NK-92 treated with Interleukin-12 subunit alpha and Interleukin-12 subunit beta, amount 100 ng/mL, for 24 hours (cell line): ENCODE results near the gene CAMTA1.

Experiments
- DNase-seq: peaks from one replicate; lab custom pipeline; 2025; lab: John Stamatoyannopoulos, UW

The CAMTA1 gene

GRCh38 chr1:7495962-7496361 is 710.7 kb downstream of the CAMTA1 start:
- no peak for DNase-seq

GRCh38 chr1:7497107-7497637 is 711.9 kb downstream of the CAMTA1 start:
- no peak for DNase-seq

- no peak for DNase-seq
Measured at GRCh38 chr1:7500381-7501083, 715.3 kb downstream of the CAMTA1 start.

- no peak for DNase-seq
Measured at GRCh38 chr1:7501084-7501491, 715.8 kb downstream of the CAMTA1 start.

- no peak for DNase-seq
Measured at GRCh38 chr1:7501723-7502603, 716.7 kb downstream of the CAMTA1 start.

- no peak for DNase-seq
Measured at GRCh38 chr1:7503691-7504437, 718.6 kb downstream of the CAMTA1 start.

GRCh38 chr1:7504438-7504720 is 719.1 kb downstream of the CAMTA1 start:
- no peak for DNase-seq

GRCh38 chr1:7505094-7505770 is 720.0 kb downstream of the CAMTA1 start:
- DNase-seq, result no peak

GRCh38 chr1:7505771-7506453 is 720.7 kb downstream of the CAMTA1 start:
- no peak for DNase-seq

- no peak for DNase-seq
Measured at GRCh38 chr1:7506454-7507284, 721.4 kb downstream of the CAMTA1 start.

GRCh38 chr1:7507285-7508019 is 722.2 kb downstream of the CAMTA1 start:
- no peak for DNase-seq

- no peak for DNase-seq
Measured at GRCh38 chr1:7508052-7508933, 723.0 kb downstream of the CAMTA1 start.

GRCh38 chr1:7508934-7509519 is 723.8 kb downstream of the CAMTA1 start:
- DNase-seq, result no peak

GRCh38 chr1:7509598-7509997 is 724.3 kb downstream of the CAMTA1 start:
- DNase-seq, result no peak

GRCh38 chr1:7510389-7510931 is 725.2 kb downstream of the CAMTA1 start:
- no peak for DNase-seq

GRCh38 chr1:7511381-7511780 is 726.1 kb downstream of the CAMTA1 start:
- DNase-seq, result no peak

- DNase-seq, result no peak
Measured at GRCh38 chr1:7513081-7513480, 727.8 kb downstream of the CAMTA1 start.

GRCh38 chr1:7515175-7515574 is 729.9 kb downstream of the CAMTA1 start:
- no peak for DNase-seq
